ENCODE measurements around the gene PORCN. TPM values are rescaled to one million over a fixed set of nuclear protein-coding genes. Genes with fewer than 3 reads are reported as not detected.

Gene PORCN
- total and polyA plus RNA-seq, 2 of the 13 experiments (the other 11 are each of a cell fraction or from before 2014, with no cell fraction given): 3.9 to 5.8 TPM

- TF ChIP-seq, protein P1, sequence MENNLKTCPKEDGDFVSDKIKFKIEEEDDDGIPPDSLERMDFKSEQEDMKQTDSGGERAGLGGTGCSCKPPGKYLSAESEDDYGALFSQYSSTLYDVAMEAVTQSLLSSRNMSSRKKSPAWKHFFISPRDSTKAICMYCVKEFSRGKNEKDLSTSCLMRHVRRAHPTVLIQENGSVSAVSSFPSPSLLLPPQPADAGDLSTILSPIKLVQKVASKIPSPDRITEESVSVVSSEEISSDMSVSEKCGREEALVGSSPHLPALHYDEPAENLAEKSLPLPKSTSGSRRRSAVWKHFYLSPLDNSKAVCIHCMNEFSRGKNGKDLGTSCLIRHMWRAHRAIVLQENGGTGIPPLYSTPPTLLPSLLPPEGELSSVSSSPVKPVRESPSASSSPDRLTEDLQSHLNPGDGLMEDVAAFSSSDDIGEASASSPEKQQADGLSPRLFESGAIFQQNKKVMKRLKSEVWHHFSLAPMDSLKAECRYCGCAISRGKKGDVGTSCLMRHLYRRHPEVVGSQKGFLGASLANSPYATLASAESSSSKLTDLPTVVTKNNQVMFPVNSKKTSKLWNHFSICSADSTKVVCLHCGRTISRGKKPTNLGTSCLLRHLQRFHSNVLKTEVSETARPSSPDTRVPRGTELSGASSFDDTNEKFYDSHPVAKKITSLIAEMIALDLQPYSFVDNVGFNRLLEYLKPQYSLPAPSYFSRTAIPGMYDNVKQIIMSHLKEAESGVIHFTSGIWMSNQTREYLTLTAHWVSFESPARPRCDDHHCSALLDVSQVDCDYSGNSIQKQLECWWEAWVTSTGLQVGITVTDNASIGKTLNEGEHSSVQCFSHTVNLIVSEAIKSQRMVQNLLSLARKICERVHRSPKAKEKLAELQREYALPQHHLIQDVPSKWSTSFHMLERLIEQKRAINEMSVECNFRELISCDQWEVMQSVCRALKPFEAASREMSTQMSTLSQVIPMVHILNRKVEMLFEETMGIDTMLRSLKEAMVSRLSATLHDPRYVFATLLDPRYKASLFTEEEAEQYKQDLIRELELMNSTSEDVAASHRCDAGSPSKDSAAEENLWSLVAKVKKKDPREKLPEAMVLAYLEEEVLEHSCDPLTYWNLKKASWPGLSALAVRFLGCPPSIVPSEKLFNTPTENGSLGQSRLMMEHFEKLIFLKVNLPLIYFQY (CRISPR knock-in tag; IDR thresholded peaks at IDR 0.05; ENCODE audit: borderline replicate concordance): no peak
- no peak for TF ChIP-seq HOXA5 (CRISPR knock-in tag; IDR thresholded peaks at IDR 0.05)
- no peak for TF ChIP-seq ZNF75D (CRISPR knock-in tag; IDR thresholded peaks at IDR 0.05; ENCODE audit: borderline replicate concordance)
- TF ChIP-seq PRMT3 (CRISPR knock-in tag; IDR thresholded peaks at IDR 0.05; ENCODE audit: borderline replicate concordance, low read depth): no peak
- no peak for TF ChIP-seq SCMH1 (CRISPR knock-in tag; IDR thresholded peaks at IDR 0.05; ENCODE audit: borderline replicate concordance)
Measured at GRCh38 chrX:48480583-48480982, 28.2 kb upstream of the PORCN start (continued).

GRCh38 chrX:48482526-48482925 lies 26.3 kb upstream of the PORCN start:
- CTCF ChIA-PET (ENCODE audit: low intra/inter-chr PET ratio, low total read pairs): no interaction called here
- WGBS (ENCODE audit: low lambda C conversion rate): no CpG with 5 or more reads among the region's 7 CpGs
- H2AFZ ChIP-seq (ENCODE audit: low read length): no peak overlapping the region
- no peak overlapping the region for H3K4me3 ChIP-seq (replicated peaks in 1 of 3; ENCODE audit: insufficient read depth in 1 of 3, low read depth in 2 of 3, low read length in 3 of 3)
- BruUV-seq (replicated peaks): no TSS peak
- POLR2A ChIA-PET: interaction anchor here (0.6 kb wide), 1 partner anchor 40 kb away, joined by 3 read pairs; no protein-coding TSS in a partner anchor
- intact Hi-C loops (cut with micrococcal nuclease; ENCODE audit: unreplicated experiment): no loop called here
- no peak overlapping the region for H3K27ac ChIP-seq (ENCODE audit: extremely low read length, insufficient read depth, low read length)
- in situ Hi-C loops (cut with HindIII; ENCODE audit: extremely low pct_ligation_motif_present, low pct_unique_long_range_greater_than_20kb): no loop called here
- H3K36me3 ChIP-seq (replicated peaks in 1 of 2; ENCODE audit: control insufficient read depth in 1 of 2, insufficient read depth in 2 of 2, low read length in 2 of 2): peaks cover 8 to 10% of the 10 kb centered on the region in 2 experiments; a peak in 3 of 5 replicates
- no peak overlapping the region for H3K4me2 ChIP-seq (ENCODE audit: low read depth, low read length)
- FAIRE-seq: no peak
- H3K9ac ChIP-seq (ENCODE audit: insufficient read depth, low read depth, low read length): no peak overlapping the region
- no peaks in the 10 kb centered on the region for H3K27me3 ChIP-seq (ENCODE audit: control insufficient read depth in 1 of 2, insufficient read depth in 2 of 2, low read length in 2 of 2)
- H3K79me2 ChIP-seq (ENCODE audit: insufficient read depth, low read length): no peaks in the 10 kb centered on the region
- H4K20me1 ChIP-seq (ENCODE audit: insufficient read depth, low read length): no peaks in the 10 kb centered on the region
- no peak for DNase-seq (ENCODE audit: low spot score)
- 0 out of 2 replicates have a peak, but pooled peaks cover 3% of the 10 kb centered on the region for H3K4me1 ChIP-seq (ENCODE audit: insufficient read depth, low read length)
- H3K9me3 ChIP-seq (ENCODE audit: low read length): no peaks in the 10 kb centered on the region
- ATAC-seq: no peak
- no peak for TF ChIP-seq ZNF567 (CRISPR knock-in tag; IDR thresholded peaks at IDR 0.05; ENCODE audit: borderline replicate concordance)
- no peak for TF ChIP-seq ZNF414 (CRISPR knock-in tag; IDR thresholded peaks at IDR 0.05)
- TF ChIP-seq KLF13 (CRISPR knock-in tag; IDR thresholded peaks at IDR 0.05): no peak
- TF ChIP-seq ZNF562 (CRISPR knock-in tag; IDR thresholded peaks at IDR 0.05; ENCODE audit: borderline replicate concordance): no peak
- no peak for TF ChIP-seq ZFP82 (CRISPR knock-in tag; IDR thresholded peaks at IDR 0.05; ENCODE audit: borderline replicate concordance)
- no peak for TF ChIP-seq ZNF260 (CRISPR knock-in tag; IDR thresholded peaks at IDR 0.05; ENCODE audit: borderline replicate concordance, low read depth)
- no peak for TF ChIP-seq MTA3 (CRISPR knock-in tag; IDR thresholded peaks at IDR 0.05)
- no peak for TF ChIP-seq NBN (conservative IDR thresholded peaks at IDR 0.05)
- TF ChIP-seq SSRP1 (CRISPR knock-in tag; IDR thresholded peaks at IDR 0.05): no peak
- no peak for TF ChIP-seq YY1 (IDR thresholded peaks at IDR 0.05; ENCODE audit: insufficient read depth, insufficient replicate concordance, low read depth, low read length)
- TF ChIP-seq ZNF513 (CRISPR knock-in tag; conservative IDR thresholded peaks at IDR 0.05): no peak

Measured in HepG2 (cell line).